IMR-90 (cell line): ENCODE data around the gene TXNL1. TPM values are rescaled to one million over a fixed set of nuclear protein-coding genes. Genes with fewer than 3 reads are reported as not detected.

Experiments
- ATAC-seq: fragments of 200-7000 bp; cut with Tn5 transposase; 2 replicates; pipeline ENCODE4 v1.9.1; 2020; ENCODE audit warnings: low read depth, mild to moderate bottlenecking, moderate library complexity
- BruUV-seq: library from RNA; stranded (reverse); fragments of 400-500 nt; replicated peaks from 2 replicates; lab custom pipeline; 2021; lab: Mats Ljungman, UMichigan
- CTCF ChIA-PET: fragments of 300-600 bp; formaldehyde crosslinking; extraction: SDS; loops from one replicate; lab custom pipeline; 2021; ENCODE audit warnings: antibody characterized with exemption; lab: Yijun Ruan, JAX
- POLR2A ChIA-PET: fragments of 300-600 bp; sonication (Branson Sonifier 250); formaldehyde crosslinking; loops from one replicate; lab custom pipeline; 2022; ENCODE audit warnings: antibody characterized with exemption; ENCODE audit not compliant: unreplicated experiment; lab: Charles Lee
- DNase-seq: peaks from one replicate; pipeline ENCODE4 v3.0.0; 2013
- H2AFZ ChIP-seq: replicated peaks from 2 replicates; pipeline ENCODE3; 2013; ENCODE audit warnings: low read length, mild to moderate bottlenecking; ENCODE audit not compliant: poor library complexity
- H2AK5ac ChIP-seq: 2 replicates; pipeline ENCODE4 v1.6.1; 2013; ENCODE audit warnings: low read depth, low read length, inconsistent platforms
- H2AK9ac ChIP-seq: replicated peaks from 2 replicates; pipeline ENCODE3; 2013; ENCODE audit warnings: mild to moderate bottlenecking, low read depth, low read length, moderate library complexity; ENCODE audit not compliant: poor library complexity
- H2BK120ac ChIP-seq: 2 replicates; pipeline ENCODE4 v1.6.1; 2013; ENCODE audit warnings: low read depth, low read length, inconsistent platforms
- H2BK15ac ChIP-seq: 3 replicates; pipeline ENCODE4 v1.6.1; 2013; ENCODE audit warnings: low read depth, low read length, inconsistent platforms
- H2BK20ac ChIP-seq: 2 replicates; pipeline ENCODE4 v1.6.1; 2013; ENCODE audit warnings: low read depth, mild to moderate bottlenecking, inconsistent platforms, low read length, moderate library complexity
- H2BK5ac ChIP-seq: 2 replicates; pipeline ENCODE4 v1.6.1; 2013; ENCODE audit warnings: mild to moderate bottlenecking, low read depth, low read length, inconsistent platforms; ENCODE audit not compliant: poor library complexity, severe bottlenecking
- H3K14ac ChIP-seq: replicated peaks from 2 replicates; pipeline ENCODE4 v1.6.1; 2013; ENCODE audit warnings: low read depth, low read length, inconsistent platforms
- H3K18ac ChIP-seq: 2 replicates; pipeline ENCODE4 v1.6.1; 2013; ENCODE audit warnings: low read depth, low read length, control low read depth
- H3K23ac ChIP-seq: 2 replicates; pipeline ENCODE4 v1.6.1; 2013; ENCODE audit warnings: low read depth, low read length, inconsistent platforms
- H3K27ac ChIP-seq: 2 replicates; pipeline ENCODE4 v1.5.1; 2013; ENCODE audit warnings: mild to moderate bottlenecking, control low read depth, low read length; ENCODE audit not compliant: insufficient read depth
- H3K27me3 ChIP-seq: 2 replicates; pipeline ENCODE4 v1.6.1; 2013; ENCODE audit warnings: low read length; ENCODE audit not compliant: control insufficient read depth, insufficient read depth
- H3K36me3 ChIP-seq: 2 replicates; pipeline ENCODE4 v1.6.1; 2013; ENCODE audit warnings: low read length, mixed read lengths; ENCODE audit not compliant: control insufficient read depth, insufficient read depth
- H3K4ac ChIP-seq: 2 replicates; pipeline ENCODE4 v1.6.1; 2013; ENCODE audit warnings: low read depth, low read length, inconsistent platforms
- H3K4me1 ChIP-seq: 2 replicates; pipeline ENCODE4 v1.6.1; 2013; ENCODE audit warnings: low read length, mixed read lengths; ENCODE audit not compliant: control insufficient read depth, insufficient read depth
- H3K4me2 ChIP-seq: 2 replicates; pipeline ENCODE4 v1.6.1; 2013; ENCODE audit warnings: low read depth, mild to moderate bottlenecking, control low read depth, low read length, moderate library complexity
- H3K4me3 ChIP-seq: 2 replicates; pipeline ENCODE4 v1.5.1; 2013; ENCODE audit warnings: low read depth, mild to moderate bottlenecking, control low read depth, low read length, moderate library complexity; ENCODE audit not compliant: insufficient read depth
- H3K56ac ChIP-seq: 2 replicates; pipeline ENCODE4 v1.6.1; 2013; ENCODE audit warnings: low read length, inconsistent platforms; ENCODE audit not compliant: insufficient read depth; ENCODE audit errors: extremely low read depth
- H3K79me1 ChIP-seq, 2 experiments: 2 replicates each; pipeline ENCODE4 v1.6.1; 2013; ENCODE audit warnings: low read length in 2 of 2, inconsistent platforms in 1 of 2, low read depth in 1 of 2
- H3K9ac ChIP-seq: 2 replicates; pipeline ENCODE4 v1.6.1; 2013; ENCODE audit warnings: low read depth, low read length, control low read depth
- H3K9me1 ChIP-seq: 2 replicates; pipeline ENCODE4 v1.6.1; 2013; ENCODE audit warnings: low read length, inconsistent platforms; ENCODE audit not compliant: insufficient read depth
- H3K9me3 ChIP-seq: 2 replicates; pipeline ENCODE4 v1.6.1; 2013; ENCODE audit warnings: low read length; ENCODE audit not compliant: control insufficient read depth, insufficient read depth
- H4K20me1 ChIP-seq: 2 replicates; pipeline ENCODE4 v1.6.1; 2013; ENCODE audit warnings: low read length, inconsistent platforms; ENCODE audit not compliant: insufficient read depth
- H4K5ac ChIP-seq: 2 replicates; pipeline ENCODE4 v1.6.1; 2013; ENCODE audit warnings: mild to moderate bottlenecking, low read depth, low read length, control low read depth
- H4K8ac ChIP-seq, 2 experiments: 2 replicates each; pipeline ENCODE4 v1.6.1; 2013; ENCODE audit warnings: low read depth in 2 of 2, low read length in 2 of 2, control low read depth in 1 of 2, inconsistent platforms in 1 of 2
- H4K91ac ChIP-seq: 2 replicates; pipeline ENCODE4 v1.6.1; 2013; ENCODE audit warnings: low read depth, low read length, inconsistent platforms; ENCODE audit not compliant: insufficient read depth
- BHLHE40 ChIP-seq: fragments of 150-350 bp; IDR thresholded peaks from 2 replicates; pipeline ENCODE4 v1.6.1; 2016; ENCODE audit warnings: mild to moderate bottlenecking, low read depth, low read length
- CEBPB ChIP-seq: IDR thresholded peaks from 2 replicates; pipeline ENCODE4 v1.6.1; 2012; ENCODE audit warnings: low read depth, low read length, improper control_type of control experiment
- CHD1 ChIP-seq: IDR thresholded peaks from 2 replicates; pipeline ENCODE4 v1.6.1; 2012; ENCODE audit warnings: low read depth, low read length, improper control_type of control experiment
- FOS ChIP-seq: fragments of 150-350 bp; IDR thresholded peaks from 2 replicates; pipeline ENCODE4 v1.6.1; 2016; ENCODE audit warnings: low read depth, low read length
- MAFK ChIP-seq: IDR thresholded peaks from 2 replicates; pipeline ENCODE4 v1.6.1; 2012; ENCODE audit warnings: low read depth, low read length, improper control_type of control experiment
- MAZ ChIP-seq: IDR thresholded peaks from 2 replicates; pipeline ENCODE4 v1.6.1; 2012; ENCODE audit warnings: low read depth, mild to moderate bottlenecking, low read length, improper control_type of control experiment, moderate library complexity, borderline replicate concordance
- MXI1 ChIP-seq: IDR thresholded peaks from 2 replicates; pipeline ENCODE4 v1.6.1; 2012; ENCODE audit warnings: low read depth, mild to moderate bottlenecking, low read length, moderate library complexity, borderline replicate concordance
- NFE2L2 ChIP-seq: fragments of 150-350 bp; IDR thresholded peaks from 2 replicates; pipeline ENCODE4 v1.6.1; 2016; ENCODE audit warnings: low read depth, mild to moderate bottlenecking, low read length
- POLR2A ChIP-seq: IDR thresholded peaks from 2 replicates; pipeline ENCODE4 v1.6.1; 2012; ENCODE audit warnings: mild to moderate bottlenecking, low read depth, low read length
- RAD21 ChIP-seq: IDR thresholded peaks from 2 replicates; pipeline ENCODE4 v1.6.1; 2012; ENCODE audit warnings: low read length, improper control_type of control experiment
- RCOR1 ChIP-seq: IDR thresholded peaks from 2 replicates; pipeline ENCODE4 v1.6.1; 2012; ENCODE audit warnings: mild to moderate bottlenecking, low read length, improper control_type of control experiment; ENCODE audit not compliant: insufficient replicate concordance
- RFX5 ChIP-seq: IDR thresholded peaks from 2 replicates; pipeline ENCODE4 v1.8.0; 2012; ENCODE audit warnings: low read depth, mild to moderate bottlenecking, low read length, moderate library complexity
- SMC3 ChIP-seq: fragments of 150-350 bp; IDR thresholded peaks from 2 replicates; pipeline ENCODE4 v1.6.1; 2016; ENCODE audit warnings: low read depth, mild to moderate bottlenecking, antibody characterized with exemption, low read length, moderate library complexity
- dilution Hi-C: fragments of 300-500 bp; cut with HindIII; formaldehyde crosslinking; loops from one replicate; pipeline ENCODE4 v1.14.3; 2018; ENCODE audit warnings: low sequenced_read_pairs; ENCODE audit not compliant: unreplicated experiment
- in situ Hi-C: fragments of 300-500 bp; cut with MboI; formaldehyde crosslinking; loops from 3 replicates; pipeline ENCODE4 v1.14.3; 2019; ENCODE audit warnings: low sequenced_read_pairs, inconsistent platforms, mixed read lengths
- intact Hi-C: fragments of 100-400 bp; cut with micrococcal nuclease; formaldehyde crosslinking; loops from 2 replicates; pipeline ENCODE4 v1.10.0; 2022
- polyA plus RNA-seq, 3 experiments: library from polyadenylated mRNA; depleted of rRNA; stranded (reverse); fragments of >200 nt; gene quantifications; 2 replicates each; pipeline ENCODE4 v1.2.3, GENCODE V29; 2012; ENCODE audit warnings: low replicate concordance in 1 of 3
- total RNA-seq: library from RNA; depleted of rRNA; stranded (reverse); fragments of >200 nt; gene quantifications from 2 replicates; pipeline ENCODE4 v1.2.3, GENCODE V29; 2012
- TF ChIP-seq, protein P1 (sequence below): conservative IDR thresholded peaks from 2 replicates; pipeline ENCODE4 v1.5.1; 2012; ENCODE audit warnings: mild to moderate bottlenecking, low read depth, low read length, improper control_type of control experiment
- TF ChIP-seq, protein P2 (sequence below): fragments of 150-350 bp; IDR thresholded peaks from 2 replicates; pipeline ENCODE4 v1.6.1; 2016; ENCODE audit warnings: low read depth, mild to moderate bottlenecking, low read length, moderate library complexity, borderline replicate concordance
- TF ChIP-seq, protein P3 (sequence below): fragments of 150-350 bp; IDR thresholded peaks from 2 replicates; pipeline ENCODE4 v1.6.1; 2017; ENCODE audit warnings: mild to moderate bottlenecking, antibody characterized with exemption, low read length, low read depth

TXNL1 gene
- total and polyA plus RNA-seq, 2 of the 4 experiments (the other 2 are of a cell fraction), result 38.7 to 62.5 TPM

DNA sequence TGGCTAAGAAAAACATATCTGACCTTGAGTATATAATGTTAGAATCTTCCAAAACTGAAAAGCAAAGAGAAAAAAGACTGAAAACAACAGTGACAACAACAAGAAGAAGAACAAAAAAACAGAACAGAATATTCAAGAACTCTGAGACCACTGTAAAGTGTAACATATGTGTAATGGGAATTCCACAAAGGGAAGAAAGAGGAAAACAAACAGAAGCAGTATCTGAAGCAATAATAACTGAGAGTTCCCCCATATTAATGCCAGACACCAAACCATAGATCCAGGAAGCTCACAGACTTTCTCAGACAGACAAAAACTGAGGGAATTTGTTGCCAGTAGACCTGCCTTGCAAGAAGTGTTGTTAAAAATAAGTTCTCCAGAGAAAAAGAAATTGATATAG, 58.9 kb downstream of the TXNL1 start:
- no TSS peak for BruUV-seq
- H3K4me1 ChIP-seq, result peaks cover 8% of the 10 kb centered on the region
- no peak overlapping the region for H2AFZ ChIP-seq
- no peaks in the 10 kb centered on the region for H3K79me1 ChIP-seq
- H3K9ac ChIP-seq, result no peak overlapping the region
- no peak for ATAC-seq
- no peak overlapping the region for H3K4me2 ChIP-seq
- TF ChIP-seq POLR2A (no peak), FOS (no peak), RFX5 (no peak), RAD21 (no peak), CHD1 (no peak), NFE2L2 (no peak), MAZ (no peak), CEBPB (no peak), MAFK (no peak), SMC3 (no peak), MXI1 (no peak), BHLHE40 (no peak), RCOR1 (no peak)
- TF ChIP-seq, protein P1, sequence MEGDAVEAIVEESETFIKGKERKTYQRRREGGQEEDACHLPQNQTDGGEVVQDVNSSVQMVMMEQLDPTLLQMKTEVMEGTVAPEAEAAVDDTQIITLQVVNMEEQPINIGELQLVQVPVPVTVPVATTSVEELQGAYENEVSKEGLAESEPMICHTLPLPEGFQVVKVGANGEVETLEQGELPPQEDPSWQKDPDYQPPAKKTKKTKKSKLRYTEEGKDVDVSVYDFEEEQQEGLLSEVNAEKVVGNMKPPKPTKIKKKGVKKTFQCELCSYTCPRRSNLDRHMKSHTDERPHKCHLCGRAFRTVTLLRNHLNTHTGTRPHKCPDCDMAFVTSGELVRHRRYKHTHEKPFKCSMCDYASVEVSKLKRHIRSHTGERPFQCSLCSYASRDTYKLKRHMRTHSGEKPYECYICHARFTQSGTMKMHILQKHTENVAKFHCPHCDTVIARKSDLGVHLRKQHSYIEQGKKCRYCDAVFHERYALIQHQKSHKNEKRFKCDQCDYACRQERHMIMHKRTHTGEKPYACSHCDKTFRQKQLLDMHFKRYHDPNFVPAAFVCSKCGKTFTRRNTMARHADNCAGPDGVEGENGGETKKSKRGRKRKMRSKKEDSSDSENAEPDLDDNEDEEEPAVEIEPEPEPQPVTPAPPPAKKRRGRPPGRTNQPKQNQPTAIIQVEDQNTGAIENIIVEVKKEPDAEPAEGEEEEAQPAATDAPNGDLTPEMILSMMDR, result no peak
- TF ChIP-seq, protein P2, sequence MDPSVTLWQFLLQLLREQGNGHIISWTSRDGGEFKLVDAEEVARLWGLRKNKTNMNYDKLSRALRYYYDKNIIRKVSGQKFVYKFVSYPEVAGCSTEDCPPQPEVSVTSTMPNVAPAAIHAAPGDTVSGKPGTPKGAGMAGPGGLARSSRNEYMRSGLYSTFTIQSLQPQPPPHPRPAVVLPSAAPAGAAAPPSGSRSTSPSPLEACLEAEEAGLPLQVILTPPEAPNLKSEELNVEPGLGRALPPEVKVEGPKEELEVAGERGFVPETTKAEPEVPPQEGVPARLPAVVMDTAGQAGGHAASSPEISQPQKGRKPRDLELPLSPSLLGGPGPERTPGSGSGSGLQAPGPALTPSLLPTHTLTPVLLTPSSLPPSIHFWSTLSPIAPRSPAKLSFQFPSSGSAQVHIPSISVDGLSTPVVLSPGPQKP, result no peak
- TF ChIP-seq, protein P3, sequence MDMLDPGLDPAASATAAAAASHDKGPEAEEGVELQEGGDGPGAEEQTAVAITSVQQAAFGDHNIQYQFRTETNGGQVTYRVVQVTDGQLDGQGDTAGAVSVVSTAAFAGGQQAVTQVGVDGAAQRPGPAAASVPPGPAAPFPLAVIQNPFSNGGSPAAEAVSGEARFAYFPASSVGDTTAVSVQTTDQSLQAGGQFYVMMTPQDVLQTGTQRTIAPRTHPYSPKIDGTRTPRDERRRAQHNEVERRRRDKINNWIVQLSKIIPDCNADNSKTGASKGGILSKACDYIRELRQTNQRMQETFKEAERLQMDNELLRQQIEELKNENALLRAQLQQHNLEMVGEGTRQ, result no peak
- no peak overlapping the region for H4K5ac ChIP-seq
- H3K9me3 ChIP-seq, result no peaks in the 10 kb centered on the region
- peaks cover 5% of the 10 kb centered on the region for H3K9me1 ChIP-seq
- no peak overlapping the region for H4K8ac ChIP-seq
- H2AK9ac ChIP-seq, result no peak overlapping the region
- no peak overlapping the region for H2BK20ac ChIP-seq
- no peaks in the 10 kb centered on the region for H4K20me1 ChIP-seq
- H3K4ac ChIP-seq, result no peak overlapping the region
- H3K56ac ChIP-seq, result no peak overlapping the region
- no peak overlapping the region for H4K91ac ChIP-seq
- no peak for DNase-seq
- H2BK5ac ChIP-seq, result no peak overlapping the region
- ChIA-PET POLR2A (no interaction called here), CTCF (no interaction called here)
- H3K23ac ChIP-seq, result no peak overlapping the region
- no peak overlapping the region for H2BK120ac ChIP-seq
- intact Hi-C loops, result loop anchor here (5.0 to 10.0 kb wide), 6 partner anchors 415 to 1595 kb away; no protein-coding TSS in a partner anchor
- H2BK15ac ChIP-seq, result no peak overlapping the region
- in situ Hi-C loops, result loop anchor here (5.0 to 25.0 kb wide), 5 partner anchors 725 to 1467 kb away; no protein-coding TSS in a partner anchor
- no peak overlapping the region for H3K18ac ChIP-seq
- no peak overlapping the region for H2AK5ac ChIP-seq
- H3K4me3 ChIP-seq, result no peak overlapping the region
- H3K27ac ChIP-seq, result no peak overlapping the region
- no peaks in the 10 kb centered on the region for H3K36me3 ChIP-seq
- H3K14ac ChIP-seq, result no peak overlapping the region
- dilution Hi-C loops, result no loop called here
- no peaks in the 10 kb centered on the region for H3K27me3 ChIP-seq
